ENCODE results near the gene SPPL2B.

DNA sequence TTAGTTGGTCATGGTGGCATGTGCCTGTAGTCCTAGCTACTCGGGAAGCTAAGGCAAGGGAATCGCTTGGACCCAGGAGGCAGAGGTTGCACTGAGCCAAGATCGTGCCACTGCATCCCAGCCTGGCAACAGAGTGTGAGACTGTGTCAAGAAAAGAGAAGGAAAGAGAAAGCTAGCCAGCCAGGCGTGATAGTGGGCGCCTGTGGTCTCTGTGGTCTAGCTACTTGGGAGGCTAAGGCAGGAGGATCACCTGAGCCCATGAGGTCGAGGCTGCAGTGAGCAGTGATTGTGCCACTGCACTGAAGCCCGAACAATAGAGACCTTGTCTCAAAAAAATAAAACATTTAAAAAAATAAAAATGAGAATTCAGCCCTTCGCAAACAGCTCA is 65.6 kb downstream of the SPPL2B start:
- TF ChIP-seq, protein P1, sequence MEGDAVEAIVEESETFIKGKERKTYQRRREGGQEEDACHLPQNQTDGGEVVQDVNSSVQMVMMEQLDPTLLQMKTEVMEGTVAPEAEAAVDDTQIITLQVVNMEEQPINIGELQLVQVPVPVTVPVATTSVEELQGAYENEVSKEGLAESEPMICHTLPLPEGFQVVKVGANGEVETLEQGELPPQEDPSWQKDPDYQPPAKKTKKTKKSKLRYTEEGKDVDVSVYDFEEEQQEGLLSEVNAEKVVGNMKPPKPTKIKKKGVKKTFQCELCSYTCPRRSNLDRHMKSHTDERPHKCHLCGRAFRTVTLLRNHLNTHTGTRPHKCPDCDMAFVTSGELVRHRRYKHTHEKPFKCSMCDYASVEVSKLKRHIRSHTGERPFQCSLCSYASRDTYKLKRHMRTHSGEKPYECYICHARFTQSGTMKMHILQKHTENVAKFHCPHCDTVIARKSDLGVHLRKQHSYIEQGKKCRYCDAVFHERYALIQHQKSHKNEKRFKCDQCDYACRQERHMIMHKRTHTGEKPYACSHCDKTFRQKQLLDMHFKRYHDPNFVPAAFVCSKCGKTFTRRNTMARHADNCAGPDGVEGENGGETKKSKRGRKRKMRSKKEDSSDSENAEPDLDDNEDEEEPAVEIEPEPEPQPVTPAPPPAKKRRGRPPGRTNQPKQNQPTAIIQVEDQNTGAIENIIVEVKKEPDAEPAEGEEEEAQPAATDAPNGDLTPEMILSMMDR (IDR thresholded peaks at IDR 0.05 in 4 of 5, conservative IDR thresholded peaks at IDR 0.05 in 1 of 5), result no peak
- TF ChIP-seq POLR2A (IDR thresholded peaks at IDR 0.05), result no peak
